Measurements from ENCODE around the gene AGAP1.

The AGAP1 gene

DNA sequence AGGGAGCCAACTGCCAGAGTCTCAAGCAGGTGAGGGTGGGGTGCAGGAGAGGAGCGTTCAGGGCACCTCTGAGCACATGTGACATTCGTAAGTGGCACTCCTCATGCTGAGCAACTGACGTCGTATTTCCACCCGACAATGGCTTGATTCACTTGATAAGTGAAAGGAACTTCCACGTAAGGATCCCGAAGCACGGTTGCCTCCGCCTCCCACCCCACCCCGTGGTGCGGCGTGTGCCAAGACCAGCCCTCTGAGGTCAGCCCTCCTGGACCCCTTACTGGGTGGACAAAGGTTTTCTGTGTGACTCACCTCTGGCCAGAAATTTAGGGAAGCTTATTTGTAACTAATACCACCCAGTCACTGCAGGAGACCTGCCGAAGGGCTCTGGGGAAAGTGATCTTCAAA is 59.9 kb downstream of the AGAP1 start:
- no peaks in the 10 kb centered on the region for H3K79me2 ChIP-seq (ENCODE audit: control insufficient read depth, low read length)
- H4K20me1 ChIP-seq (ENCODE audit: control insufficient read depth, insufficient read depth, low read depth, low read length): no peaks in the 10 kb centered on the region
- TF ChIP-seq, protein P1, sequence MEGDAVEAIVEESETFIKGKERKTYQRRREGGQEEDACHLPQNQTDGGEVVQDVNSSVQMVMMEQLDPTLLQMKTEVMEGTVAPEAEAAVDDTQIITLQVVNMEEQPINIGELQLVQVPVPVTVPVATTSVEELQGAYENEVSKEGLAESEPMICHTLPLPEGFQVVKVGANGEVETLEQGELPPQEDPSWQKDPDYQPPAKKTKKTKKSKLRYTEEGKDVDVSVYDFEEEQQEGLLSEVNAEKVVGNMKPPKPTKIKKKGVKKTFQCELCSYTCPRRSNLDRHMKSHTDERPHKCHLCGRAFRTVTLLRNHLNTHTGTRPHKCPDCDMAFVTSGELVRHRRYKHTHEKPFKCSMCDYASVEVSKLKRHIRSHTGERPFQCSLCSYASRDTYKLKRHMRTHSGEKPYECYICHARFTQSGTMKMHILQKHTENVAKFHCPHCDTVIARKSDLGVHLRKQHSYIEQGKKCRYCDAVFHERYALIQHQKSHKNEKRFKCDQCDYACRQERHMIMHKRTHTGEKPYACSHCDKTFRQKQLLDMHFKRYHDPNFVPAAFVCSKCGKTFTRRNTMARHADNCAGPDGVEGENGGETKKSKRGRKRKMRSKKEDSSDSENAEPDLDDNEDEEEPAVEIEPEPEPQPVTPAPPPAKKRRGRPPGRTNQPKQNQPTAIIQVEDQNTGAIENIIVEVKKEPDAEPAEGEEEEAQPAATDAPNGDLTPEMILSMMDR (IDR thresholded peaks at IDR 0.05; ENCODE audit: low read depth, low read length, poor library complexity, severe bottlenecking): no peak
- TF ChIP-seq EZH2phosphoT487 (IDR thresholded peaks at IDR 0.05; ENCODE audit: borderline replicate concordance, low read length): no peak
- no peaks in the 10 kb centered on the region for H3K27me3 ChIP-seq (ENCODE audit: control insufficient read depth, low read length)
- H3F3A ChIP-seq (ENCODE audit: control insufficient read depth, insufficient read depth): no peaks in the 10 kb centered on the region
- no peaks in the 10 kb centered on the region for H3K9me2 ChIP-seq (replicated peaks; ENCODE audit: control insufficient read depth, low read length)
- no peaks in the 10 kb centered on the region for H3K9me3 ChIP-seq (ENCODE audit: control insufficient read depth, insufficient read depth, low read length)
- no peak overlapping the region for H3K27ac ChIP-seq (ENCODE audit: low read depth, low read length)
- no peak overlapping the region for H3K4me3 ChIP-seq (ENCODE audit: low read length)
- no peaks in the 10 kb centered on the region for H3K36me3 ChIP-seq (ENCODE audit: control insufficient read depth, low read length)
- H3K4me1 ChIP-seq (ENCODE audit: control insufficient read depth, low read length): no peaks in the 10 kb centered on the region
- H3K4me2 ChIP-seq (ENCODE audit: low read length): no peak overlapping the region

DNA sequence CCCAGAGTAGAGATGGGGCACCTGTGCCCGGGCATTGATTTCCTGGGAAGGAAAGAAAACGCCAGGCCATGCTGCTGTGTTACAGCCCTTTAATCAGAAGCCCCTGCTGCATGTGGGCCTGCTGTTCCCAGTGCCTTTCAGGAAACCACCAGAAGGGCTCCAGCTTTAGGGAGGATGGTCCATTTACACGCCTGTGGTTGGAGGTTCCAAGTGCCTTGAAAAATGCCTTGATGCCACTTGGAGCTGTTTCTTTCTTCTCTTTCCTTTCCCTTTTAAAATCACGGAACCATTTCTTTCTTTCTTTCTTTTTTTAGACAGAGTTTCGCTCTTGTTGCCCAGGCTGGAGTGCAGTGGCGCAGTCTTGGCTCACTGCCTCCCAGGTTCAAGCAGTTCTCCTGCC is 60.5 kb downstream of the AGAP1 start:
- Histone ChIP-seq H4K20me1 (ENCODE audit: control insufficient read depth, insufficient read depth, low read depth, low read length) (no peaks in the 10 kb centered on the region), H3K9me2 (replicated peaks; ENCODE audit: control insufficient read depth, low read length) (no peaks in the 10 kb centered on the region), H3K79me2 (ENCODE audit: control insufficient read depth, low read length) (no peaks in the 10 kb centered on the region), H3K9me3 (ENCODE audit: control insufficient read depth, insufficient read depth, low read length) (no peaks in the 10 kb centered on the region), H3K36me3 (ENCODE audit: control insufficient read depth, low read length) (no peaks in the 10 kb centered on the region), H3K4me3 (ENCODE audit: low read length) (no peak overlapping the region), H3F3A (ENCODE audit: control insufficient read depth, insufficient read depth) (no peaks in the 10 kb centered on the region), H3K27ac (ENCODE audit: low read depth, low read length) (no peak overlapping the region), H3K4me1 (ENCODE audit: control insufficient read depth, low read length) (no peaks in the 10 kb centered on the region), H3K27me3 (ENCODE audit: control insufficient read depth, low read length) (no peaks in the 10 kb centered on the region), H3K4me2 (ENCODE audit: low read length) (no peak overlapping the region)
- TF ChIP-seq, protein P1 (IDR thresholded peaks at IDR 0.05; ENCODE audit: low read depth, low read length, poor library complexity, severe bottlenecking): no peak
- TF ChIP-seq EZH2phosphoT487 (IDR thresholded peaks at IDR 0.05; ENCODE audit: borderline replicate concordance, low read length): no peak

DNA sequence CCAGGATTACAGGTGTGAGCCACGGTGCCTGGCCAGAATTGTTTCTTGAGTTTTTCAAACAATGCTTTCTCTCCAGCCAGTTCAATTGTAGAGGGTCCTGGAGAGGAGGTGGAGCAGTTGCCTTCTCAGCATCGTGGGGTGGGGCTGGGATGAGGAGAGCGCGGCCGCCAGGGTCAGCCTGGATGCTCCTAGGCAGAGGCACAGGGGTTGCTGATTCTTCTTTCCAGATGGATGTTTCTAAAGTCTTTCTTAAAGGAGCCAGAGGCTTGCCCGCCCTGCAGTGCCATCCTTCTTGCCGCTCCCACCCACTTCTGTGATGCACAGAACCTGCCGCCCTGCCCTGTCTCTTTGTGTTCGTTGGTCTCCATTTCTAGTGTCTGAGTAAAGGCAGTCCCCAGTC is 61.1 kb downstream of the AGAP1 start:
- no peaks in the 10 kb centered on the region for H4K20me1 ChIP-seq (ENCODE audit: control insufficient read depth, insufficient read depth, low read depth, low read length)
- no peak overlapping the region for H3K27ac ChIP-seq (ENCODE audit: low read depth, low read length)
- no peaks in the 10 kb centered on the region for H3K9me2 ChIP-seq (replicated peaks; ENCODE audit: control insufficient read depth, low read length)
- no peak overlapping the region for H3K4me3 ChIP-seq (ENCODE audit: low read length)
- TF ChIP-seq, protein P1 (IDR thresholded peaks at IDR 0.05; ENCODE audit: low read depth, low read length, poor library complexity, severe bottlenecking): no peak
- TF ChIP-seq EZH2phosphoT487 (IDR thresholded peaks at IDR 0.05; ENCODE audit: borderline replicate concordance, low read length): no peak
- no peaks in the 10 kb centered on the region for H3F3A ChIP-seq (ENCODE audit: control insufficient read depth, insufficient read depth)
- no peaks in the 10 kb centered on the region for H3K79me2 ChIP-seq (ENCODE audit: control insufficient read depth, low read length)
- no peaks in the 10 kb centered on the region for H3K4me1 ChIP-seq (ENCODE audit: control insufficient read depth, low read length)
- H3K9me3 ChIP-seq (ENCODE audit: control insufficient read depth, insufficient read depth, low read length): no peaks in the 10 kb centered on the region
- no peak overlapping the region for H3K4me2 ChIP-seq (ENCODE audit: low read length)
- no peaks in the 10 kb centered on the region for H3K27me3 ChIP-seq (ENCODE audit: control insufficient read depth, low read length)
- no peaks in the 10 kb centered on the region for H3K36me3 ChIP-seq (ENCODE audit: control insufficient read depth, low read length)

DNA sequence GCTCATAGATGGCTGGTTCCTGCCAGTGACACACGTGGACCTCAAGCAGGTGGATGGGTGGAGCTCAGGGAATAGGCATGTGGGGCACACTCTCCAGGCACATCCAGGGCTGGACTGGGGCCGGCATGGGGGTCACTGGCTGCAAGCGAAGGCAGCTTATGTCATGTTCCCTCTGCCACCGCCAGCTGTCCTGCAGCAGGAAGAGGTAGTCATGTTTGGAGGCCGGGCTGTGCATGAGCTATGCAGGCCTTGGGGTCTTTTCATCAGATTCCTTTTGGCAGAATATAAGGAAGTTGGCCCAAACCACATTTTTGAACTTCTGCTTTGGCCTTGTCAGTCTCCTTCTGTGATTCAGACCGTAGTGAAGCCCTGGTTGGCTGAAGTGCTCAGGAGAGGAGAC is 61.5 kb downstream of the AGAP1 start:
- Histone ChIP-seq H3K4me1 (ENCODE audit: control insufficient read depth, low read length) (no peaks in the 10 kb centered on the region), H3K4me2 (ENCODE audit: low read length) (no peak overlapping the region), H4K20me1 (ENCODE audit: control insufficient read depth, insufficient read depth, low read depth, low read length) (no peaks in the 10 kb centered on the region), H3K27ac (ENCODE audit: low read depth, low read length) (no peak overlapping the region), H3F3A (ENCODE audit: control insufficient read depth, insufficient read depth) (no peaks in the 10 kb centered on the region), H3K79me2 (ENCODE audit: control insufficient read depth, low read length) (no peaks in the 10 kb centered on the region), H3K27me3 (ENCODE audit: control insufficient read depth, low read length) (no peaks in the 10 kb centered on the region), H3K4me3 (ENCODE audit: low read length) (no peak overlapping the region), H3K9me3 (ENCODE audit: control insufficient read depth, insufficient read depth, low read length) (no peaks in the 10 kb centered on the region), H3K9me2 (replicated peaks; ENCODE audit: control insufficient read depth, low read length) (no peaks in the 10 kb centered on the region), H3K36me3 (ENCODE audit: control insufficient read depth, low read length) (no peaks in the 10 kb centered on the region)
- TF ChIP-seq EZH2phosphoT487 (IDR thresholded peaks at IDR 0.05; ENCODE audit: borderline replicate concordance, low read length): no peak
- TF ChIP-seq, protein P1 (IDR thresholded peaks at IDR 0.05; ENCODE audit: low read depth, low read length, poor library complexity, severe bottlenecking): no peak

Data from DOHH2 (cell line).